ENCODE results near the gene LYZL1.

DNA sequence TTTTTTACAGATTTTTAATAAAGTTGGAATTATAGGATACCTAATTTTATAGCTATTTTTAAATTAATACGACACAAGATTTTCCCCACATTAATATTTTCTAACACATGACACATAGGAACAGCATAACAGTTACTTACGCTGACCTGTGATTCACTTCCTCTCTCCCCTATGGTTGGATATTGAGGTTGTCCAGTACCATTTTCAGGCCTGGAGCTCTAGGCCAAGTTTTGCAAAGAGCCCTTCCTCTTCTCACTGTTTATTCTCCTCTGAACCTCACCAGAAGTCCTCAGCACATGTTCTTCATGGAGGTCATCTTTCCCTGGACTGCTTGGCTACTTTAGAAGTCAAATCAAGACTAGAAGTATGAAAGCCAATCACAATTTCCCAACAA lies 28.2 kb downstream of the LYZL1 start:
- TF ChIP-seq, protein P1, sequence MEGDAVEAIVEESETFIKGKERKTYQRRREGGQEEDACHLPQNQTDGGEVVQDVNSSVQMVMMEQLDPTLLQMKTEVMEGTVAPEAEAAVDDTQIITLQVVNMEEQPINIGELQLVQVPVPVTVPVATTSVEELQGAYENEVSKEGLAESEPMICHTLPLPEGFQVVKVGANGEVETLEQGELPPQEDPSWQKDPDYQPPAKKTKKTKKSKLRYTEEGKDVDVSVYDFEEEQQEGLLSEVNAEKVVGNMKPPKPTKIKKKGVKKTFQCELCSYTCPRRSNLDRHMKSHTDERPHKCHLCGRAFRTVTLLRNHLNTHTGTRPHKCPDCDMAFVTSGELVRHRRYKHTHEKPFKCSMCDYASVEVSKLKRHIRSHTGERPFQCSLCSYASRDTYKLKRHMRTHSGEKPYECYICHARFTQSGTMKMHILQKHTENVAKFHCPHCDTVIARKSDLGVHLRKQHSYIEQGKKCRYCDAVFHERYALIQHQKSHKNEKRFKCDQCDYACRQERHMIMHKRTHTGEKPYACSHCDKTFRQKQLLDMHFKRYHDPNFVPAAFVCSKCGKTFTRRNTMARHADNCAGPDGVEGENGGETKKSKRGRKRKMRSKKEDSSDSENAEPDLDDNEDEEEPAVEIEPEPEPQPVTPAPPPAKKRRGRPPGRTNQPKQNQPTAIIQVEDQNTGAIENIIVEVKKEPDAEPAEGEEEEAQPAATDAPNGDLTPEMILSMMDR (IDR thresholded peaks at IDR 0.05): no peak
- TF ChIP-seq POLR2AphosphoS5 (IDR thresholded peaks at IDR 0.05; ENCODE audit: insufficient read depth in 1 of 2, low read depth in 1 of 2) (no peak), POLR2A (IDR thresholded peaks at IDR 0.05) (no peak)
